GM06990 (cell line): ENCODE measurements around the gene GCA.

Experiments
- DNase-seq: peaks from one replicate; pipeline ENCODE4 v3.0.0-alpha.2; 2011; ENCODE audit not compliant: insufficient read length; ENCODE audit errors: extremely low read depth
- H3K27me3 ChIP-seq: replicated peaks from 2 replicates; pipeline ENCODE4 v1.6.0; 2011; ENCODE audit warnings: low read length; ENCODE audit not compliant: control insufficient read depth, insufficient read depth
- H3K36me3 ChIP-seq: 2 replicates; pipeline ENCODE4 v1.5.1; 2011; ENCODE audit warnings: low read length; ENCODE audit not compliant: control insufficient read depth, insufficient read depth
- H3K4me3 ChIP-seq: replicated peaks from 2 replicates; pipeline ENCODE4 v1.5.1; 2011; ENCODE audit warnings: low read depth, mild to moderate bottlenecking, control low read depth, low read length
- TF ChIP-seq, protein P1 (sequence below): IDR thresholded peaks from 2 replicates; pipeline ENCODE4 v1.5.1; 2011; ENCODE audit warnings: low read length, control low read depth, mild to moderate bottlenecking, inconsistent platforms; ENCODE audit not compliant: insufficient read depth, poor library complexity, severe bottlenecking

GCA gene

DNA sequence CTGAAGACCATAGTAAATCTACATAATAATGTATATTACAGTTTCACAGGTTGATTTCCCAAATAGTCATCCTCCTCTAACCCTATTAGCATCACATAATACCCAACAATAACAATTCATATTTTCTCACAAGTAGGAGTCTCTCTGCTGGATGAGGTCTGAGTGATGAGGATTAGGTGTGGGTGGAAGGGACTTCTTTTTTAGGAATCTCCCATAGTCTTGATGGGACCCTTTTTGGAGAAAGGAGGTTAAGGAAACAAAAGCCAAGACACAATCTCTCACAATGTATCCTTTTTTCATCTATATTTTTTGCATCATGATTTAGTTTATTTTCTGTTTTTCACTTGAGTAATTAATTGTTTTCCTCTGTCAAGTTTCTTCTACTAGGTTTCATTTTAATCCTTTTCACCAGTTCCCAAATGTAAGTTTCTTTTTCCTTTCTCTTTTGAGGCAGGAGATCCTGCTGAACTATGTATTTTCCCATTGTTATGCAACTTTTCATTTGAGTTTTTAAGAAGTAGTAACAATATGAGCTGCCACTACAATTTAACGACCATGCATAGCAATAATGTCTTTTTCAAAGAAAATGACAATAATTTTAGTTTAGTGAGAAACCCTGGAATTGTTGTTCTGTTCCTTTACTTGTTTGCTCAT lies 22.9 kb upstream of the GCA start:
- TF ChIP-seq, protein P1, sequence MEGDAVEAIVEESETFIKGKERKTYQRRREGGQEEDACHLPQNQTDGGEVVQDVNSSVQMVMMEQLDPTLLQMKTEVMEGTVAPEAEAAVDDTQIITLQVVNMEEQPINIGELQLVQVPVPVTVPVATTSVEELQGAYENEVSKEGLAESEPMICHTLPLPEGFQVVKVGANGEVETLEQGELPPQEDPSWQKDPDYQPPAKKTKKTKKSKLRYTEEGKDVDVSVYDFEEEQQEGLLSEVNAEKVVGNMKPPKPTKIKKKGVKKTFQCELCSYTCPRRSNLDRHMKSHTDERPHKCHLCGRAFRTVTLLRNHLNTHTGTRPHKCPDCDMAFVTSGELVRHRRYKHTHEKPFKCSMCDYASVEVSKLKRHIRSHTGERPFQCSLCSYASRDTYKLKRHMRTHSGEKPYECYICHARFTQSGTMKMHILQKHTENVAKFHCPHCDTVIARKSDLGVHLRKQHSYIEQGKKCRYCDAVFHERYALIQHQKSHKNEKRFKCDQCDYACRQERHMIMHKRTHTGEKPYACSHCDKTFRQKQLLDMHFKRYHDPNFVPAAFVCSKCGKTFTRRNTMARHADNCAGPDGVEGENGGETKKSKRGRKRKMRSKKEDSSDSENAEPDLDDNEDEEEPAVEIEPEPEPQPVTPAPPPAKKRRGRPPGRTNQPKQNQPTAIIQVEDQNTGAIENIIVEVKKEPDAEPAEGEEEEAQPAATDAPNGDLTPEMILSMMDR, result no peak
- no peak for DNase-seq
- H3K4me3 ChIP-seq, result peak overlapping the region; percentile 100
- H3K27me3 ChIP-seq, result no peaks in the 10 kb centered on the region
- no peaks in the 10 kb centered on the region; the same call in 1 of the 2 replicates for H3K36me3 ChIP-seq

DNA sequence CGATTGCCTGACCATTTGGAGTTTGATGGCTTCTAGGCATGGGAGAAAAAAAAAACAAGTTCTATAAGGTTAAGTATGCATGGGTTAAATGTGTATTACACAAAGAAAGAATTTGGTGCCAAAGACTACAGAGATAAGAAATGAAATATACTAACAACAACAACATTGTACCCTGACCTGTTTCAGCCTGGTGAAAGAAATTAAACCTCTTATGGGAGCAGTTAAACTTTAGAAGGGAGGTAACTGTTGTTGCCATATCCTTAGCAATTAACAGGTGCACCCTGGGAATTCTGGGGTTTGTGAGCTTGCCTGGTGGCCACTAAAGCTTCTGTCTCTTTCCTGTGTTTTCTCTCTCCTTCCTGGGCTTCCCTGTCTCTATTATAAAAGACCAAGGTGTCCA lies 19.0 kb upstream of the GCA start:
- DNase-seq, result no peak
- Histone ChIP-seq H3K27me3 (no peaks in the 10 kb centered on the region), H3K4me3 (no peak overlapping the region), H3K36me3 (no peaks in the 10 kb centered on the region; the same call in none of the 2 replicates)
- TF ChIP-seq, protein P1, result no peak

DNA sequence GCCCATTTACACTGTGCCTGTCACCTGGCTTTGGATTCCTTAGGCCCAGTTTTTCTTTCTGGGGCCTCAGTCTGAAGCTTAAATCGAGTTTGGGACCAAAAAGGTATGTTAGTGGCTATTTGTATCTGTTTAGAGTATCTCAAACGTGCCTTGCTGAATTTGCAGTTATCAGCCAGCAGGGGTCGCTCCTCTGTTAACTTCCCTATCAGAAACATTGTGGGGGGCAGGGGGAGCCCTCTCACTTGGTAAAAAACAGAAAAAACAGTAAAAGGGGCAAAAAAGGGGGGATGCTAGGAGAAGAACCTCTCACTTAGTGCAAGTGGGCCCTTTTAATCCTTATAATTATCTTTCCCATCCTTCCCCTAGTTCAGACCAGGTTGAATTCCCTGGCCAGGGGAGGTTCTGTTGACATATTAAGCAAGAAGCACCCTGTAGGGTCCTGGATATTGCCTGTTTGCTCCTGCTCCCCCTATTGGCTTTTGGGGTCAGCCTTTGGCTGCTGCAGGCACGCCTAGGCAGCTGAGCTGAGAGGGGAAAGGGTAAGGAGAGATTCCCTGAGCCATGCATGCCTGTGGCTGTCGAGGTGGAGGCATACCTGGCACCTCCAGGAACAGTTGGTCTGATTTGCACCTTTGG lies 16.7 kb upstream of the GCA start:
- TF ChIP-seq, protein P1, result peak; percentile 67
- Histone ChIP-seq H3K4me3 (no peak overlapping the region), H3K36me3 (no peaks in the 10 kb centered on the region; the same call in none of the 2 replicates), H3K27me3 (no peaks in the 10 kb centered on the region)
- DNase-seq, result no peak

DNA sequence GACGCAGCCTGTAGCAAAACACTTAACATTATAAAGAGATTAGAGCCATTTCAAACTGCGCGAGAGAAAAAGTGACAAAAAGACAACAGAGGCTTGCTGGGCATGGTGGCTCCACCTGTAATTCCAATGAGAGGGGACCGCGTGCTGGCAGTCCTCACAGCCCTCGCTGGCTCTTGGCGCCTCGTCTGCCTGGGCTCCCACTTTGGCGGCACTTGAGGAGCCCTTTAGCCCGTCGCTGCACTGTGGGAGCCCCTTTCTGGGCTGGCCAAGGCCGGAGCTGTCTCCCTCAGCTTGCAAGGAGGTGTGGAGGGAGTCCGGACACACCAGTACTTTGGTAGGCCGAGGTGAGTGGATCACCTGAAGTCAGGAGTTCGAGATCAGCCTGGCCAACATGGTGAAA lies 16.1 kb upstream of the GCA start:
- no peaks in the 10 kb centered on the region; the same call in none of the 2 replicates for H3K36me3 ChIP-seq
- TF ChIP-seq, protein P1, result no peak
- no peak for DNase-seq
- H3K4me3 ChIP-seq, result no peak overlapping the region
- no peaks in the 10 kb centered on the region for H3K27me3 ChIP-seq

DNA sequence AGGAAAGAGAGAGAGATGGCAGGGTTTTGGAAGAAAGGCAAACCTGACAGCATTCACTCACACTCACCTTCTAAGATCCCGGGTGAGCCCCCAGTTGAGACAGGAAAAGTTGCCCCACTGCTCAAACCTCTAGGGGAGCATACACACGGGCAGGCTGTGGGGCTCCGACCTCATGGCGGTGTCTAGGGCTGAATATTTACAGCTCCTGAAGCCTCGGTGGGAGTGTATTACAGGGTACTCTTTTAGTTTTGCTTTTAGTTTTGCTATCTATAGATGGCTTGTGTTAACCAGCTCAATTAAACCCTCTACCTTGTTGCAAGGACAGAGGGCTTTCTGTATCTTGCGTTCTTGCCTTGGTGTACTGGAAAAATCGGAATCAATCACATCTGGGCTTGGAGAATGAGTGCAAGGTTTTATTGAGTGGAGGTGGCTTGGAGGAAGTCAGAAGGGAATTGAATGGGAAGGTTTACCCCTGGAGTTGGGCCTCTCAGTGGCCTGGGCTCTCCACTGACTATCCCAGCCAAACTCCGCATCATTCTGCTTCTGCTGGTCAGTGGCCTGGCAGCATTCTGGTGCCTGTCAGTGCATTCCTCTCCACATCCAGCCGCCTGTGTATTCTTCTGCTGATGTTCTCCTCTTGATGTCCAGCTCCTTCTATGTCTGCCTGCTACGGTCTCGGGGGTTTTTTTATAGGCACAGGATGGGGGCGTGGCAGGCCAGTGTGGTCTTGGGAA lies 15.3 kb upstream of the GCA start:
- Histone ChIP-seq H3K4me3 (peak overlapping the region; percentile 37), H3K27me3 (no peaks in the 10 kb centered on the region), H3K36me3 (no peaks in the 10 kb centered on the region; the same call in none of the 2 replicates)
- DNase-seq, result no peak
- TF ChIP-seq, protein P1, result no peak
